Left ventricle myocardium superior (tissue), 1 donor: ENCODE measurements around the gene CCDC28A. TPM values are rescaled to one million over a fixed set of nuclear protein-coding genes. Genes with fewer than 3 reads are reported as not detected.
"Not testable (repeated sequence)": the region's sequence is repeated elsewhere in the genome, so short reads cannot be mapped to it uniquely, and the experiment has no call there.

ENCODE experiments used
- ATAC-seq: fragments of 200-7000 bp; cut with Tn5 transposase; one replicate; pipeline ENCODE4 v1.9.1; 2020; ENCODE audit warnings: mild to moderate bottlenecking, moderate library complexity
- DNase-seq: peaks from one replicate; pipeline ENCODE4 v3.0.0-alpha.2; 2020
- intact Hi-C: fragments of 100-400 bp; cut with micrococcal nuclease; formaldehyde crosslinking; loops from one replicate; pipeline ENCODE4 v1.11.0; 2022
- long read RNA-seq: library from polyadenylated mRNA; unstranded; transcript quantifications from one replicate; pipeline ENCODE4 v2.0.0, GENCODE V29; 2021
- total RNA-seq: library from RNA; stranded (reverse); fragmentation: NEBNext Ultra II Directional; extraction: Animal tissue kit (Norgen Biotek cat#: 25700); gene quantifications from one replicate; pipeline ENCODE4 v1.2.1, GENCODE V29; 2021
- donor health status: DM: no; HTN: yes; CAD: no; lungs with severe emphysema.

Gene CCDC28A
- 9.0 TPM for total RNA-seq
- long read RNA-seq, transcript CCDC28A-202 (6 exons, 1,505 nt): major isoform, 5 of 9 reads
- long read RNA-seq, partial matches to known transcripts: 2 of 9 reads
- long read RNA-seq, other reads (novel, unspliced or antisense): 2 of 9 reads

DNA sequence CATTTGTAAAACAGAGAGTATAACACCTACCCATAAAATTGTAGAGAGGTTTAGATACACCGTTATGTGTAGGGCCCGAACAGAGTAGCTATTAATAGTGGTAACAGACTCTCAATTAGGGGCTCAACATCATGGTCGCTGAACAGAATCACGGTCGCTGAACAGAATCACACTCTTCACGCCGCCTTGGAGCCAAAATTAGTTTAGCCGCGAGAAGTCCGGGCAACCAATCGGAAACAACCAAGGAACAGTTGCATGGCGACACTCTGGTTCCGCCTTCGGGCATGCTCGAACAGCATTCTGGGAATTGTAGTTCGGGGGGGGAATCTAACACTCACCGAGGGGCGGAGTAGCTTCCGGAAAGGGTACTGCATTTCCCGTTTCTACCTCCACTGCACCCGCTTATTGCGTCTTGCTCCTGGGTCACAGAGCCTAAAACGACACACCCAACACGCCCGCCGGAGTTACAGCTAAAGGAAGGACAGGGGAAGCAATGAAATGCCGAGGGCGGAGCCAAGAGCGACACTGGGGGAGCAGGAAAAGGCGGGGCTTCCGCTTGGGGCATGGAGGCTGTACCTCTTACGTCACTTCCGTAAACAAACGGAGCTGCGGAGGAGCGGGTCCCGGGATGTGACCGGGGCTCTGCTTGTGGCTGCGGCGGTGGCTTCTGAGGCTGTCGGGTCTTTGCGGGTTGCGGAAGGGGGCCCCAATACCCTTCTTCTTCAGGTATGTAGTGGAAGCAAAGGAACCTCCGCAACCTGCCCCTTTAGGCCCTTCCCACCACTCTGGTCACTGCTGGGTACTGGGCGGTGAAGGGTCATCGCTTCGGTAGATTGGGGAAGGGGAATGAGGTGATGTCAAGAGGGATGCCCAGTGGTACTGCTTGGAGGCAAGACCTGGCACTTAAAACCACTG, at the start of gene CCDC28A:
CCDC28A (plus strand) TSS at position 593 of the 915 bp plus-strand sequence. CDS start 2,352 bp downstream, outside the sequence.
- intact Hi-C loops: no loop called here
- ATAC-seq (peak; percentile 96), DNase-seq (peak; percentile 95)

DNA sequence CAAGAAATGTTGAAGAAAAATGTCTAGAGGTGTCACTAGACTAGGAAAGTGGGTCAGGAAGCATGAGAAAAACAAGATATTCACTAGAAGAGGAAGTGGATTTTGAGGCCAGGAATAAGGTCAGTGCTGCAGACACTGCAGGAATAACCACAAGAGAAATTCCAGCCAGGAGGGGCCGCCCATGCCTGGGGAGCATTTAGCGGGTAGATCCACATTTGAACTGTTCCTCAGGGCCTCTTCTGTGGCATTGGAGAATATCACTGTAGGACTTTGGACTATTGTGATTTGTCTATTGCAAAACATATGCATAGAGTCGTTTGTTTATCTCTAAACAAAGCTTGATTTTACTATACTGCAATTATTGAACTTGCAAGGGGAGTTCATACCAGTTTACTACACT, 49.6 kb upstream of the CCDC28A start:
- intact Hi-C loops: no loop called here
- ATAC-seq: peak; percentile 69
- DNase-seq: peak; percentile 54

DNA sequence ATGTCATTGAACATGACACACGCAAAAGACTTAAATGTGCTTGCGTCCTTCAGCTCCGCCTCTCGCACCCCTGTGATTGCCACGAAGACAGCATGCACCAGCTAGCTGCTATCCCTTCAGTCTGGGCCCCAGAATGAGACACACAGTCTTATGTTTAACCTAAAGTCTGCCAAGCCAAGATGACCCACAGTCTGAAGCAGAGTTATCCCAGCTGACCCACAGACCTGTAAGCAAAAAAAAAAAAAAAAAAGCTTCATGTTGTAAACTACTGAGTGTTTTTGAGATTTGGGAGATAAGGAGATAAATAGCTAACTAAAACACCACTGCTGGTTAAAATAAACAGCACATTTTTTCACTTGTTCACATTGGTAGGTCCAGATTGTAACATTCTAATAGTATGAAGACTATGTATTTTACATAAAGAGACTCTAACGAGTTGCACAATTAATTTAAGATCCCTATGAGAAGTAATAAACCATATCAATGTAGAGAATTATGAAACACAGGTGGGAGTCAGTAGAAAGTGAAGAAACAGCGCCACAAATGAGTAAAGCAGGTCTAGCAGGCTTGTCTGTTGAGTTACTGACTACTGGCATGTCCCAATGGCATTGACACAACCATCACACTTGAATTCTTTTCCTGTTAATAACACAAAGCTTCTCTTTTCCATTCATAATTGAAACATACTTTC, 47.4 kb upstream of the CCDC28A start:
- no peak for ATAC-seq

DNA sequence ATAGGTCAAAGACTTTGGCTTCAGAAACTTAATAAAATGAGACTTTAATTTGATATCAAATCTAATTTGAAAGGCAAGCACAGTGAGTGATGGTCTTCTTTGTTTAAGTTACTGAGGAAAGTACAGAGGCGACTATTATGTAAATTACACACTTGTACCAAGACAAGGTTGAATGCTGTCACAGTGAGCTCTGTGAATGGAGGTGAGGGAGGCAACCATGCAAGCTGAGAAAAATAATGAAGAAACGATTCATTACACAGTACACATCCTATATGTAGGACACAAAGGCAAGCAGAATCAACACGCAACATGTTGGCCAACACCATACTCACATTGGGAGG, 46.8 kb upstream of the CCDC28A start:
- DNase-seq (no peak), ATAC-seq (no peak)
- intact Hi-C loops: no loop called here

More for the DNA sequence above, 47.4 kb upstream of the CCDC28A start:
- no peak for DNase-seq
- intact Hi-C loops: no loop called here

DNA sequence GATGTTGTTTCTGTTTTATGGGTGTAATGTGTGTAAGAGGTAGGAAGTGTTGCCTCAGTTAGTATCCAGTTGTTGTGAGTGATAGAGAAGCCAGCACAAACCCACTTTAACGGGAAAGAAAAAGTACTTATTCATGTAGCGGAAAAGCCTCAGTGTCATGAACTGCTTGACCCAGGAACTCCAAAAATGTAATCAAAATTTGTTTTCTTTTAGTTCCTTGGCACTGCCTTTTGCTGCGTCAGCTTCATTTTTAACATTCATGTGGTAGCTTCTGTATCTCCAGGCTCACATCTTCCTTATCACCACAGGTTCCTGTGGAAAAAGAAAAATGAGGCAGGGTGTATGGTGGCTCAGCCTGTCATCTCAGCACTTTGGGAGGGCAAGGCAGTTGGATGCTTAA, 46.4 kb upstream of the CCDC28A start:
- intact Hi-C loops: no loop called here
- no peak for DNase-seq
- no peak for ATAC-seq

DNA sequence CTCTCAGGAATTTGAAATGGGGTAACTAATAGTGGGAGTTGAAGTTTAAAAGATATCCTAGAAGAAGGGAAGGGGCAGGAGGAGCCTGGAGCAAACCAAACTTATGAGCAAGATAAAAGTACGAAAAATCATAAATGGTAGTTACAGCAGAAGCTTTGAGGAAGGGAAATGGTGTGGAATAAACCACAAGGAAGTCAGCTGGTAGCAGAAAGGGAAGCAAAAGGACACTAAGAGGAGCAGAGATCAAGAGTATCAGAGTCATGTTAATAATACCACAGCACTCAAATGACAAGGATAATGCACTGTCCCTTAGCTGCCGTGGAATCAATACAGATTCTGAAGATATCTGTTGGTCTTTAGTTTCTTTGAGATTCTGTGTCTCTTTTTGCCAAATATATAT, 44.9 kb upstream of the CCDC28A start:
- DNase-seq (no peak), ATAC-seq (no peak)
- intact Hi-C loops: no loop called here

DNA sequence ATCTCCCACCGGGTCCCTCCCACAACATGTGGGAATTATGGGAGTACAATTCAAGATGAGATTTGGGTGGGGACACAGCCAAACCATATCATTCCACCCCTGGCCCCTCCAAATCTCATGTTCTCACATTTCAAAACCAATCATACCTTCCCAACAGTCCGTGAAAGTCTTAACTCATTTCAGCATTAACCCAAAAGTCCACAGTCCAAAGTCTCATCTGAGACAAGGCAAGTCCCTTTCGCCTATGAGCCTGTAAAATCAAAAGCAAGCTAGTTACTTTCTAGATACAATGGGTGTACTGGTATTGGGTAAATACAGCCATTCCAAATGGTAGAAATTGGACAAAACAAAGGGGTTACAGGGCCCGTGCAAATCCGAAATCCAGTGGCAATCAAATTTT, 43.5 kb upstream of the CCDC28A start:
- intact Hi-C loops, ATAC-seq, DNase-seq: not testable (repeated sequence)

DNA sequence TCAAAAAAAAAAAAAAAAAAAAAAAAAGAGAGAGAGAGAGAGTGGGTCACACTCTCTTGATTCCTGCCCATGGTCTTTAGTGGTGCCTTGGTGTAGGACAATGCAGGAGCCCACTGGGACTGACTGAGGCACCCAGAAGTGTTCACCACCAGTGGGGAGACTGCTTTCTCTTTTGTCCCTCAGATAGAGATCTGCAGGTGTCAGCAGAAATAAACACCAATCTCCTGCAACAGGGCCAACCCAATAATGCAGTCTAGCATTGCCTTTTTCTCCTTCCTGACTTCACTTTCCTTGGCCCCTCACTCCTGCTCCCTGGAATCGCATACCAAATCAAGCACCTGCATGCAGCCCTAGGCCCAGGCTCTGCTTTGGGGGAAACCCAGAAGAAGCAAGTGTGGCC, 39.0 kb upstream of the CCDC28A start:
- DNase-seq: no peak
- no peak for ATAC-seq
- intact Hi-C loops: no loop called here

DNA sequence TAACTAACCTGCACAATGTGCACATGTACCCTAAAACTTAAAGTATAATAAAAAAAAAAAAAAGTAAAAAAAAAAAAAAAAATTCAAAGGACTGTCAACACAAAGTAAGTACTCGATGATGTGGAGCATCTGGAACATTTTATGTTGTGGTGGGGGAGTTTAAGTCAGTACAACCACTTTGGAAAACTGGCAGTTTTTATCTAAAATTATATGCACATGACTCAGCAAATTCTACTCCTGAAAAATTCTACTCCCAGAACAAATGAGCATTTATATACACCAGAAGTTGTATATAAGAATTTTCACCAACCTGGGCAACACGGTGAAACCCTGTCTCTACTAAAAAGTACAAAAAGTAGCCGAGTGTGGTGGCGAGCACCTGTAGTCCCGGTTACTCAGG, 36.9 kb upstream of the CCDC28A start:
- DNase-seq: no peak
- intact Hi-C loops: no loop called here
- no peak for ATAC-seq

DNA sequence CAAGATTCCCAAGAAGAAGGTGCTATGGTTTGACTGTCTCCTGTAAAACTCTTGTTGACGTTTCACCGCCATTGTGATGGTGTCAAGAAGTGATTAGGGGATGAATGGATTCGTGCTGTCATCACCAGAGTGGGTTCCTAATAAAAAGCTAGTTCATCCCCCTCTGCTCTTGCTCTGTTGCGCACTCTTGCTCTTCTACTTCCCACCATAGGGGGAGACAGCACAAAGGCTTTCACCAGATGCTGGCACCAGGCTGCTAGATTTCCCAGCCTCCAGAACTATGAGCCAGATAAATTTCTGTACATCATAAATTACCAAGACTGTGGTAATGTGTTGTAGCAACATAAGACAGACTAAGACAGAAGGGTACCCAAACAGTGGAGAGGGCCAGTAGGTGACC, 21.6 kb upstream of the CCDC28A start:
- intact Hi-C loops: loop anchor here (10.0 kb wide), 1 partner anchor 67 kb away; no protein-coding TSS in a partner anchor
- DNase-seq (no peak), ATAC-seq (no peak)

DNA sequence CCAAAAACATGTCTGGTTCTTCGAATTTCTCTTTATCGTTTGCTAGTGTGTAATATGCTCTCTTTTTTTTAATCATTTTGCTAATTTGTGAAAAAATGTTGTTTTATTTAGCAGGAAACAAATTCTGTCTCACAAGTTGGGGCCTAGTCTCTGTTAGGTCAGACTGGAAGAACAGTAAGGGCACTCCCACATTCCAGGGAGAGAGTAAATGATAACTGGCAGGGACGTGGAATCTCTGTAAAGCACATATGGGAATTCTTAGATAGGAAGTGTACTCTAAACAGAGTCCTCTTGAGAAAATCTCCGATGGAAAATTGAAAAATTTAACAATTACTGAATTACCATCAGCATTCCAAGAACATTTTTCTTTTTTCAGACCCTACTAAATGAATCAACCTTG, 16.4 kb upstream of the CCDC28A start:
- intact Hi-C loops: loop anchor here (10.0 kb wide), 1 partner anchor 72 kb away; no protein-coding TSS in a partner anchor

DNA sequence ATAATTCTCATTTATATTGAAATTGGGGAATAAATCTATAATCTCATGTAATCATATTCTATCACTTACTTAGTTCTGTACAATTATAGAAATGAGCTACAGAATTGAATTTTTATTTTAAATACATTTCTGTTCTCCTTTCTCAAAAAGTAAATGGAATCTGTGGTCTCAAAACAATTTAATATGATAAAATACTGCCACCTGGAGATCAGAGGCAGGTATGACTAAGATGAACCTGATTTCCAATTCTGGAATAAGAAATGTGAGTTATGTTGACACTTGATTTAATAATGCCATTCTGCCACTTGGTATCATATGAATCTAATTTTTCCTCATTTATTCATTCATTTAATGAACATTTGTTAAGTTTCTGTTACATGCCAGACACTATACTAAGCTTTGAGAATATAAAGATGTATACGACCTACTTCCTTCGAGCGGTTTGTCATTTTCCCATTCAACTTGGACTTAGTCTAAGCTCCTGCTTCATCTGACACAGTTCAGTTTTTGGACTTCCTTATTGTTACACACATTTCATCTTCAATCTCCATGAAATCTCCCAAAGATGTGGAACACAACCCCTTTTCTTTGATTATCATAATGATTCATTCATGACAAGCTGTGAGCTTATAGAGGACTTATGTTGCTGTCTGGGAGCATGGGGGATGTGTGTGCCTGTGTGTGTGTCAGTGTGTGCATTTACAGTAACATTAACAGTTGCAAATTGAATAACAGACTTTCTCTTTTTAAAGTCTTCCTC, 7.5 kb upstream of the CCDC28A start:
- DNase-seq: no peak
- ATAC-seq: no peak
- intact Hi-C loops: loop anchor here (5.0 to 10.0 kb wide), 3 partner anchors 179 to 649 kb away; no protein-coding TSS in a partner anchor

More for the DNA sequence above, 16.4 kb upstream of the CCDC28A start:
- DNase-seq (no peak), ATAC-seq (no peak)

DNA sequence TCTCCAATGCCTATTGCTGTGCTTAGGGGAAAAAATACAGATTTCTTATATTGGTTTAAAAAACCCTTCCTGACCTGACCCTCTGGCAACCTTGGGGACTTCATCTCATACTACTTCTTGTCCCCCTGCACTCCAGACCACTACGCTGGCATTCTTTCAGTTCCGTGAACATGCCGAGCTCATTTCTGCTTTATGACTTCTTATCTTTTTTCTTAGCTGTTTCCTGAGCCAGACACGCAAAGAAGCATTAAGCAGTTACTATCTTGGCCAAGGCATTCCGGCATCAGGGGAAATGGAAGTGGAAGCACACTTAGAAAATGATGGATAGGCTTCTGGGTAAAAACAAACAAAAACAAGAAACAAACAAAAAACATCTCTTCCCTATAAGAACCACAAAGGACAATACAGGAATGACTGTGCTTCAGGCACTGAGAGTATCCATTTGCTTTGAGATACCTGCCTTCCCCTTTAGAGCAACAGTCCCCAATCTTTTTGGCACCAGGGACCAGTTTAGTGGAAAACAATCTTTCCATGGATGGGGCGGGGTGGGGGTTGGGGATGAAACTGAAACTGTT, 4.4 kb upstream of the CCDC28A start:
- intact Hi-C loops: loop anchor here (5.0 to 10.0 kb wide), 3 partner anchors 182 to 652 kb away; no protein-coding TSS in a partner anchor

DNA sequence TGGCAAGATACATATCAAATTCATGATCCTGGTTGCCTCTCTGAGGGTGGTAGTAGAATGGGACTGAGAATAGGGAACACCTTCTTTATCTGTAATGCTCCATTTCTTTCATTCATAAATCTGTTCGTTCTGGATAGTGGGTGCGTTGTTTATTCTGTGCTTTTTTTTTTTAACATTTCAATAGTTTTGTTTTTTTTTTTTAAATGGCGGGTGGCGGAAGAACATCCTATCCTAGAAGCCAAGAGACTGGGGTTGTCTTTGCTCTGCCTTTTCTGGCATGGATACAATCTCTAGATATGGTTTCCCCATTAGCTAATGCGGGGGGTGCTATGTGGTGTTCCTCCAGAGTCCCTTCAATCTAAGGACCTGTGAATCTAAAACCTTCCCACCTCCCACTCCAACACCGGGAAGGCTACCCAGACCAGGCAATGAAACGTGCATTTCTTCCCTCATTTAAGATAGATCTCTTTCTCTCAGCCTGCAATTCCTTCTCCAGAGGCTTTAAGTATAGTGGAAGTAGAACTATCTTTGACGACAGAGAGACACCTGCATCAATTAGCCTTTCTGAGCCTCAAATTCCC, 883 bp upstream of the CCDC28A start:
- ATAC-seq: no peak
- intact Hi-C loops: no loop called here
- no peak for DNase-seq

More for the DNA sequence above, 4.4 kb upstream of the CCDC28A start:
- ATAC-seq: no peak
- no peak for DNase-seq

DNA sequence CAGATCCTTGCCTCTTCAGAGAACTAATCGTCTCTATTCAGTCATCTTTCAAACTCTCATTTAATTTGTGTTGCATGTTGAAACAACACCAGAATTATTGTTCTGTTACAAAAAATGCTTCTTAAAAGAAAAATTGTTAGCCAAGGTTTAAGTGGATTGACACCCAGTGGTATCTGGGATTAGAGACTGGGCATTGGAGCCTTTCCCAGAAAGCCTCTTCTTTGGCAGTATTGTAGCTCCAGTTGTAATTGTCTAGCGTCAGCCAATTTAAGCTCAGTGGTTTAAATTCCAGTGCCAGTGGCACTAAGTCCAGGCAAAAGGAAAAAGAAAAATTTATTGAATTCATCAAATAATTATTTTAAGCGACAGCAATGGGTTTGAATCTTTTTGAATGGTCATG, 801 bp downstream of the CCDC28A start:
- ATAC-seq (peak; percentile 29), DNase-seq (no peak)
- intact Hi-C loops: no loop called here

DNA sequence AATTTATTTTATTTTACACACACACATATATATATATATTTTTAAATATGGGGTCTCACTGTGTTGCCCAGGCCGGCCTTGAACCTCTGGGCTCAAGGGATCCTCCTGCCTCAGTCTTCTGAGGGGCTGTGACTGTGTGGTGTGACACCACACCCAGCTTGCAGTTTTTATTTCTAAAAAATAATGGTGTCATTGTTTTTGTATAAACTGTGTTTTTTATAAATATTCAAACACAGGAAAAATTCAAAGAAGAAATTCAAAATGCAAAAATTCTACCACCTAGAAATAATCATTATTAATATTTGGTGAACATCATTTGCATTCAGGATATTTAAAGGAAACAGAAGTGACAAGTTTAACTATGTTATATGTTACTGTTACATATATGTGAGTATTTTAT, 3.1 kb downstream of the CCDC28A start:
- intact Hi-C loops: no loop called here
- no peak for ATAC-seq
- DNase-seq: no peak

DNA sequence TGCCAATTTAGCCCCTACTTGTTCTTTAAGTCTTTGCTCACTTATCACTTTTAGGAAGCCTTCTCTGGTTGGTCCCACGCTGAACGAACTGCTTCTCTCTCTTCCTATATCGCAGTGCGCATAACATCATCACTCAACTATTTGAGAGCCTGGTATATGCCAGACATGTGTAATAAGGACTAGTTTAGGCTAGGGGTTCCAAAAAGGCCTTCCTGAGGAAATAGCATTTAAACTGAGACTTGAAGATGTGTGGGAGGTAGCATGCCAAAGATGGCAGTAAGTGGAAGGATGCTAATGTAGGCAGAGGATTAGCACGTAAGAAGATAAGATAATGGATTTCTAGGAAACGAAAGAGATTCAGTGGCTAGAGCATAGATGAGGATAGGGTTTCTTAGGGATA, 4.8 kb downstream of the CCDC28A start:
- DNase-seq (no peak), ATAC-seq (no peak)
- intact Hi-C loops: no loop called here

DNA sequence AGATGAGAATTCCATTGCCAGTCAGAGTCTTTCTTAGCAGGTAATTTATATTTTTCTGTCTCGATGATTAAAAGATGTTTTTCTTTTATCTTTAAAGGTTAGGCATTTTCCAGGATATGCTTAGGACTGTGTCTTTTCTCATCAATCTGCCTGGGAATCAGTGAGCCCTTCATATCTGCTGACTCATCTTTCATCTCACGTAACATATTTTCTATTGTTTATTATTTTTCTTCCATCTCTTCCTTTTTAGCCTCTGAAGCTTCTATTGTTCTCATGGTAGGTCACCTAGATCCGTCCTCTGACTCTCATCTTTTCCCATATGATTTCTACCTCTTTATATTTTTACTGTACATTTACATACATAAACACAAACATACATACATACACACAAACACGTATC, 8.7 kb downstream of the CCDC28A start:
- ATAC-seq: no peak
- intact Hi-C loops: no loop called here
- no peak for DNase-seq

DNA sequence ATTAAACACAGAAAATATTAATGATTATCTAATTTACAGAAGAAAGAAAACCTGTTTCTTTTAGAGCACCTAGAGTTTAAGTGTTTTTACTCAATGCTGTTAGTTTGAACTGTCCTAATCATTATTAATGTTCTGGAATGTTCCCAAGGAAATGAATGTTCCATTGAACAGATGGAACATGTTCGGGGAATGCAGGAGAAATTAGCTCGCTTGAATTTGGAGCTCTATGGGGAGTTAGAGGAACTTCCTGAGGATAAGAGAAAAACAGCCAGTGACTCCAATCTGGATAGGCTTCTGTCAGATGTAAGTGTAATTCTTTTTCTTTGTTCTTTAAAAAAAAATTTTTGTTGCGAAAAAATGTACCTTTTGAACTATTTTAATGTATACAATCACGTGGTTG, 11.5 kb downstream of the CCDC28A start:
- intact Hi-C loops: no loop called here
- peak; percentile 78 for ATAC-seq
- no peak for DNase-seq
